Measurements from ENCODE around the gene NPY5R. TPM values are rescaled to one million over a fixed set of nuclear protein-coding genes. Genes with fewer than 3 reads are reported as not detected.

The NPY5R gene
- total RNA-seq (2014; rRNA removed; shearing (Covaris generic)) = 2.4 and 3.4 TPM in 2 replicates
- polyA plus RNA-seq (2016; fragmentation: Nextera tagmentation; extraction: Ambion mirVana) = 1.2 and 1.8 TPM in 2 replicates
- long read RNA-seq, partial matches to known transcripts = 0 of 2 reads
- long read RNA-seq, other reads (novel, unspliced or antisense) = 1 of 2 reads

DNA sequence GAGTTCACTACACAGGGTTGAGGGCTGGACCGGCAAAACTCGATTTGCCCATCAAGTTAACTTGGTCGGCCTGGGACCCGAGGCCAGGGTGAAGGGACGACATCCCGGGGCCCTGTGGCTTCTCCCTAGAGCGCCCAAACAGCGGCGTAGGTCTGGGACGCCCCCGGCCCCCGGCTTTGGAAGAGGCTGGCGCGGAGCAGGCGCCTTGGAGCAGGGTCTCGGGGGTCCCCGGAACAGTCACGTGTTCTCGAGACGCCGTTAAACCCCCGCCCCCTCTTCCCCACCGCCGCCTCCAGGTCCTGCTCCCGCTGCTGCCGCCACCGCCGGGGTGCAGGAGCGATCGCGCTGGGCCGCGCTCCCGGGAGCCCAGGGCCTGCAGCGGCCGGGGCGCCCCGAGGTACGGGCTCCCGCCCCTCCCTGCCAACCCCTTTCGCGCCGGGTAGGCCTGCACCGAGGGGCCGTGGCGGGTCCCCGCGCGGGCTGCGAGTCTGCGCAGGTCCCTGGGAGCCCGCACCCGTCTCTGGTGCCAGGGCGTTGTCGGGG, at the start of gene NPY5R:
Gene NPY5R, plus strand, starts transcription at position 289 of the 543 bp plus-strand sequence. CDS start 6,382 bp downstream, outside the sequence.
- Histone ChIP-seq H3K9me2 (ENCODE audit: insufficient read depth) (no peaks in the 10 kb centered on the region), H3K27ac (ENCODE audit: low read depth) (no peak within 1 kb of the TSS), H3K4me2 (peak within 1 kb of the TSS; percentile 91), H2AFZ (peak within 1 kb of the TSS; percentile 99), H3K4me3 (peak within 1 kb of the TSS; percentile 89), H3K36me3 (ENCODE audit: insufficient read depth) (no peaks in the 10 kb centered on the region), H3F3A (replicated peaks; ENCODE audit: low read depth) (no peaks in the 10 kb centered on the region), H3K27me3 (ENCODE audit: insufficient read depth) (peaks cover 41% of the 10 kb centered on the region), H3K4me1 (ENCODE audit: insufficient read depth) (peaks cover 10% of the 10 kb centered on the region; the same call in 1 of the 2 replicates), H4K20me1 (replicated peaks; ENCODE audit: insufficient read depth) (no peaks in the 10 kb centered on the region), H3K79me2 (replicated peaks; ENCODE audit: insufficient read depth) (no peaks in the 10 kb centered on the region)
- DNase-seq (ENCODE audit: low spot score) (peak; percentile 52), ATAC-seq (peak; percentile 87)
- Mint-ChIP-seq H3K9me3 (no peaks in the 10 kb centered on the region), H3K36me3 (ENCODE audit: low read depth) (no peaks in the 10 kb centered on the region), H3K4me3 (peak within 1 kb of the TSS; percentile 86), H3K27me3 (ENCODE audit: insufficient read depth, low read depth, poor library complexity) (peaks cover 17% of the 10 kb centered on the region), H3K4me1 (peaks cover 14% of the 10 kb centered on the region), H3K27ac (no peak within 1 kb of the TSS)
- TF ChIP-seq CTCF (conservative IDR thresholded peaks at IDR 0.05; ENCODE audit: low read depth in 2 of 2) (no peak), POLR2AphosphoS5 (IDR thresholded peaks at IDR 0.05; ENCODE audit: low read depth) (no peak), REST (IDR thresholded peaks at IDR 0.05; ENCODE audit: unreplicated experiment) (no peak), NANOG (IDR thresholded peaks at IDR 0.05; ENCODE audit: borderline replicate concordance) (no peak), JUNB (IDR thresholded peaks at IDR 0.05; ENCODE audit: unreplicated experiment) (no peak)

GRCh38 chr4:163295138-163295537, 48.6 kb upstream of the NPY5R start:
- Histone ChIP-seq H2AFZ (no peak overlapping the region), H3K9me2 (ENCODE audit: insufficient read depth) (no peaks in the 10 kb centered on the region), H3K4me2 (no peak overlapping the region), H3K36me3 (ENCODE audit: insufficient read depth) (no peaks in the 10 kb centered on the region), H3K27me3 (ENCODE audit: insufficient read depth) (no peaks in the 10 kb centered on the region), H3K27ac (ENCODE audit: low read depth) (no peak overlapping the region), H3K4me1 (ENCODE audit: insufficient read depth) (no peaks in the 10 kb centered on the region), H4K20me1 (replicated peaks; ENCODE audit: insufficient read depth) (no peaks in the 10 kb centered on the region), H3K79me2 (replicated peaks; ENCODE audit: insufficient read depth) (no peaks in the 10 kb centered on the region), H3F3A (replicated peaks; ENCODE audit: low read depth) (no peaks in the 10 kb centered on the region), H3K4me3 (no peak overlapping the region)
- no peak overlapping the region for H3K27ac Mint-ChIP-seq
- H3K27me3 Mint-ChIP-seq (ENCODE audit: insufficient read depth, low read depth, poor library complexity) = peaks cover 3% of the 10 kb centered on the region
- H3K4me1 Mint-ChIP-seq = no peaks in the 10 kb centered on the region
- H3K4me3 Mint-ChIP-seq = no peak overlapping the region
- H3K9me3 Mint-ChIP-seq = no peaks in the 10 kb centered on the region
- DNase-seq (ENCODE audit: low spot score) = no peak
- no peak for ATAC-seq
- H3K36me3 Mint-ChIP-seq (ENCODE audit: low read depth) = no peaks in the 10 kb centered on the region
- TF ChIP-seq ZNF114 (CRISPR knock-in tag; IDR thresholded peaks at IDR 0.05) = no peak
- no peak for TF ChIP-seq ZNF331 (CRISPR knock-in tag; IDR thresholded peaks at IDR 0.05; ENCODE audit: low read depth)
- no peak for TF ChIP-seq EZH2phosphoT487 (IDR thresholded peaks at IDR 0.05; ENCODE audit: unreplicated experiment)
- no peak for TF ChIP-seq CREB1 (CRISPR knock-in tag; IDR thresholded peaks at IDR 0.05; ENCODE audit: low read depth)
- TF ChIP-seq REST (IDR thresholded peaks at IDR 0.05; ENCODE audit: unreplicated experiment) = no peak
- TF ChIP-seq JUNB (IDR thresholded peaks at IDR 0.05; ENCODE audit: unreplicated experiment) = no peak
- no peak for TF ChIP-seq STAT1 (IDR thresholded peaks at IDR 0.05; ENCODE audit: unreplicated experiment)
- TF ChIP-seq, protein P1, sequence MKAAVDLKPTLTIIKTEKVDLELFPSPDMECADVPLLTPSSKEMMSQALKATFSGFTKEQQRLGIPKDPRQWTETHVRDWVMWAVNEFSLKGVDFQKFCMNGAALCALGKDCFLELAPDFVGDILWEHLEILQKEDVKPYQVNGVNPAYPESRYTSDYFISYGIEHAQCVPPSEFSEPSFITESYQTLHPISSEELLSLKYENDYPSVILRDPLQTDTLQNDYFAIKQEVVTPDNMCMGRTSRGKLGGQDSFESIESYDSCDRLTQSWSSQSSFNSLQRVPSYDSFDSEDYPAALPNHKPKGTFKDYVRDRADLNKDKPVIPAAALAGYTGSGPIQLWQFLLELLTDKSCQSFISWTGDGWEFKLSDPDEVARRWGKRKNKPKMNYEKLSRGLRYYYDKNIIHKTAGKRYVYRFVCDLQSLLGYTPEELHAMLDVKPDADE (IDR thresholded peaks at IDR 0.05) = no peak
- no peak for TF ChIP-seq POLR2AphosphoS5 (IDR thresholded peaks at IDR 0.05; ENCODE audit: low read depth)

Data from GM23338 (cell line).